ENCODE measurements around the gene ATP9A. TPM values are rescaled to one million over a fixed set of nuclear protein-coding genes. Genes with fewer than 3 reads are reported as not detected.

ATP9A gene
- polyA plus RNA-seq, 1 experiment: 35.3 TPM

DNA sequence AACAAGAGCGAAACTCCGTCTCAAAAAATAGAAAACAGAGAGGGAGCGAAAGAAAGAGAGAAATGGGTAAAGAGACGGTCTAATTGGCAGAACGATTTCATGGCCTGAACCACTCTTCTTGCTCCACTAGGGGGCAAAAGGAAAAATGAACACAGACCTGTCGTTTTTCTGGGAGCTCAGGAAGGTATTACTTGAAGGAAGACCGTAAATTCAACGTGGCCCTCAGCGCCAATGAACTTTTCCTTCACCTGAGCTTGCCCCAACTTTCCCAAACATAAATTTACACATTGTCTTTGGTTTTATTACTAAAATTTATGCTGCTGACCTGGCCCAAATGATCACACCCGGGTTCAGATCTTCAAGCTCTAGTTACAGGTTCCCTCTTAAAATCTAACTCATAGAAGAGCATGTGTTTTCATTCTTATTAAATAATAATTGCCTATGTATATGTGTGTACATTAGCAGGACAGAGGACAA lies 67.3 kb downstream of the ATP9A start:
- no peak for DNase-seq (ENCODE audit: low read depth, low spot score)
- Histone ChIP-seq H3K27ac (ENCODE audit: low read depth, low read length) (no peak overlapping the region), H3K27me3 (ENCODE audit: control insufficient read depth, insufficient read depth, low read length) (no peaks in the 10 kb centered on the region), H3K4me3 (ENCODE audit: low read depth, low read length) (no peak overlapping the region), H3K9me3 (ENCODE audit: control insufficient read depth, insufficient read depth, low read length) (no peaks in the 10 kb centered on the region)
- TF ChIP-seq, protein P1, sequence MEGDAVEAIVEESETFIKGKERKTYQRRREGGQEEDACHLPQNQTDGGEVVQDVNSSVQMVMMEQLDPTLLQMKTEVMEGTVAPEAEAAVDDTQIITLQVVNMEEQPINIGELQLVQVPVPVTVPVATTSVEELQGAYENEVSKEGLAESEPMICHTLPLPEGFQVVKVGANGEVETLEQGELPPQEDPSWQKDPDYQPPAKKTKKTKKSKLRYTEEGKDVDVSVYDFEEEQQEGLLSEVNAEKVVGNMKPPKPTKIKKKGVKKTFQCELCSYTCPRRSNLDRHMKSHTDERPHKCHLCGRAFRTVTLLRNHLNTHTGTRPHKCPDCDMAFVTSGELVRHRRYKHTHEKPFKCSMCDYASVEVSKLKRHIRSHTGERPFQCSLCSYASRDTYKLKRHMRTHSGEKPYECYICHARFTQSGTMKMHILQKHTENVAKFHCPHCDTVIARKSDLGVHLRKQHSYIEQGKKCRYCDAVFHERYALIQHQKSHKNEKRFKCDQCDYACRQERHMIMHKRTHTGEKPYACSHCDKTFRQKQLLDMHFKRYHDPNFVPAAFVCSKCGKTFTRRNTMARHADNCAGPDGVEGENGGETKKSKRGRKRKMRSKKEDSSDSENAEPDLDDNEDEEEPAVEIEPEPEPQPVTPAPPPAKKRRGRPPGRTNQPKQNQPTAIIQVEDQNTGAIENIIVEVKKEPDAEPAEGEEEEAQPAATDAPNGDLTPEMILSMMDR (IDR thresholded peaks at IDR 0.05; ENCODE audit: low read depth, low read length): peak; percentile 75
- ChIA-PET POLR2A (interaction anchor here (0.7 kb wide), 1 partner anchor 42 kb away, joined by 3 read pairs; no protein-coding TSS in a partner anchor), CTCF (interaction anchor here (0.6 to 2.3 kb wide), 45 partner anchors 10 to 719 kb away, joined by 3 to 23 read pairs (median 4); no protein-coding TSS in a partner anchor)

DNA sequence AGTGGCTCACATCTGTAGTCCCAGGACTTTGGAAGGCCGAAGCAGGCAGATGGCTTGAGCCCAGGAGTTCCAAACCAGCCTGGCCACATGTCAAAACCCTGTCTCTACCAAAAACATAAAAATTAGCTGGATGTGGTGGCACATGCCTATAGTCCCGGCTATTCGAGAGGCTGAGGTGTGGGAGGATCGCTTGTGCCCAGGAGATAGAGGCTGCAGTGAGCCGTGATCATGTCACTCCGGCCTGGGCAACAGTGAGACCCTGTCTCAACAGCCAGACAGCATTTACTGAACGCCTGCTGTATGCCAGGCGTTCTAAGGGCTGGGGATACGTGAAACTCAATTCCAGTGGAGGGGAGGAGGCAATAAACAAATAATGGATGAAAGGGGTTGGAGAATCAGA lies 69.9 kb downstream of the ATP9A start:
- Histone ChIP-seq H3K9me3 (ENCODE audit: control insufficient read depth, insufficient read depth, low read length) (no peaks in the 10 kb centered on the region), H3K4me3 (ENCODE audit: low read depth, low read length) (no peak overlapping the region), H3K27me3 (ENCODE audit: control insufficient read depth, insufficient read depth, low read length) (no peaks in the 10 kb centered on the region), H3K27ac (ENCODE audit: low read depth, low read length) (no peak overlapping the region)
- DNase-seq (ENCODE audit: low read depth, low spot score): no peak
- TF ChIP-seq, protein P1 (IDR thresholded peaks at IDR 0.05; ENCODE audit: low read depth, low read length): no peak
- POLR2A ChIA-PET: no interaction called here
- CTCF ChIA-PET: interaction anchor here (0.8 to 1.0 kb wide), 4 partner anchors 17 to 375 kb away, joined by 3 to 12 read pairs (median 4); no protein-coding TSS in a partner anchor

DNA sequence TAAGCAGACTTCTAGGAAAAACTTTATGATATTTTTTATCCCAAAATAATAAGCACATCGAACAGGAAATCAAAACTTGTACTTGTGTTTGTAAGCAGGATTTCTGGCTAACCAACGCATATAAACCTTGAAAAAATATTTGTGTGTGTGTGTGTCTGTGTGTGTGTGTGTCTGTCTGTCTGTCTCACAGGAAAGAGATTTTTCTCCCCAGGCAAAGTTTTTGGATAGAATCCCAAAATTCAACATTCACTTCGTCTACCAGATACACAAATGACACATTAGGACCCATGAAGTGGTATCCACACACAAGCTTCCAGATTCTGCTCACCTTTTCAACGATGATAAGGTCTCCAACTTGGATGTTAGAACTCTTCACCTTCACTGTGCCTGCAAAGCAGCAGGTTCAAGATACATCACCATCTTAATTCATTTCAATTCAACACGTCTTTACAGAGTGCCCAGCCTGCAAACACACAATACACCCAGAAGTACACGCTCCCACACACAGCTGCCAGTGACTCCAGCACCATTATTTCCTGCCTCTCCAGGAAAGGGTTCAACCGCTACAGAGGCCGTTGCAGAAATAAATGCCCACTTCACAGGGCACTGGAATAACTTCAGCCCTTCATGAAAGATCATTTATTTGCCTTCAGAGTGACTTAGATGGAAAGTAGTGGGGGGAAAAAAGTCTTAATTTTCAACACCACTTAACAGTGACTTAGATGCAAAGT lies 70.9 kb downstream of the ATP9A start:
- no peak overlapping the region for H3K27ac ChIP-seq (ENCODE audit: low read depth, low read length)
- POLR2A ChIA-PET: no interaction called here

DNA sequence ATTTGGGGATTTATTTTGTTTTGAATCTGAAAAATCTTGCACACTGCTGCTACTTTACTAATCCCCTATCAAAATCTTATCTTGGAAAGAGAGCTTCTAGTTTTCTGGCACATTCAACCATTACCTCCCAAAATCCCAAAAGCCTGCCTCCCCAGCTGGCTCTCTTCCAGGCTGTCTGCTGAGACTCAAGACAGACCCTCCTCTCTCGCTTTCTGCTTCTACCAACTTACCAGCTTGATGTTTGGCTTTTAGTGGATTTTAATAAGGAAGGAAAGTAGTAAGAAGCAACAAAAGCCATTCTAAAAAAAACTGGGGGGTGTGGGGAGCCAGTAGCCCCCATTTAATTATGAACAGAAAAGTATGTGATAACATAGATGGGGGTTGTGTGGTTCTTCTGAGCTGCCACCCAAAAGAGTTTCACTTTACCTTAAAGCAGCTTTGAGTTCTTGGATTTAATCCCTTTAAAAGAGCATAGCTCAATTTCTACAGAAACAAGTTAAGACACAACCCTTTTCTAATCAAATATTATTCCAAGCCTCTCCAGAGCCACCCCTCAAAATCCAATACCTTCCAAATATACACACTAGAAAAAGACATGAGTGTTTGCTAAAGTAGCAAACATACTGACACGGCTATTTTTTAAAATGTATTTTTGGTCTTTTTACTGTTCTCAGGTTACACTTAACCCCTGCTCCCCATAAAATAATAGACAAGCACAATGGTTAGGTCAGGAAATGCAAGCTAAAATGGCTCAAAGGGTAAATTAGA lies 71.7 kb downstream of the ATP9A start:
- no peaks in the 10 kb centered on the region for H3K27me3 ChIP-seq (ENCODE audit: control insufficient read depth, insufficient read depth, low read length)
- DNase-seq (ENCODE audit: low read depth, low spot score): no peak
- TF ChIP-seq, protein P1 (IDR thresholded peaks at IDR 0.05; ENCODE audit: low read depth, low read length): no peak
- ChIA-PET POLR2A (interaction anchor here (1.1 kb wide), 1 partner anchor 53 kb away, joined by 3 read pairs; no protein-coding TSS in a partner anchor), CTCF (interaction anchor here (0.9 kb wide), 2 partner anchors 57 to 305 kb away, joined by 3 read pairs; no protein-coding TSS in a partner anchor)
- no peak overlapping the region; the same call in 1 of the 2 replicates for H3K4me3 ChIP-seq (ENCODE audit: low read depth, low read length)
- no peaks in the 10 kb centered on the region for H3K9me3 ChIP-seq (ENCODE audit: control insufficient read depth, insufficient read depth, low read length)
- peak overlapping the region; percentile 92 for H3K27ac ChIP-seq (ENCODE audit: low read depth, low read length)

More for the DNA sequence above, 70.9 kb downstream of the ATP9A start:
- no peak overlapping the region for H3K4me3 ChIP-seq (ENCODE audit: low read depth, low read length)
- CTCF ChIA-PET: interaction anchor here (1.0 kb wide), 2 partner anchors 45 to 103 kb away, joined by 3 to 4 read pairs; no protein-coding TSS in a partner anchor
- H3K27me3 ChIP-seq (ENCODE audit: control insufficient read depth, insufficient read depth, low read length): no peaks in the 10 kb centered on the region
- no peaks in the 10 kb centered on the region for H3K9me3 ChIP-seq (ENCODE audit: control insufficient read depth, insufficient read depth, low read length)
- TF ChIP-seq, protein P1 (IDR thresholded peaks at IDR 0.05; ENCODE audit: low read depth, low read length): no peak
- DNase-seq (ENCODE audit: low read depth, low spot score): no peak

Measured in AG04450 (cell line).